ENCODE measurements around the gene TAS2R39.

The TAS2R39 gene

GRCh38 chr7:143216686-143217085 lies 33.5 kb downstream of the TAS2R39 start:
- DNase-seq: no peak

- no peak for DNase-seq
Observed at GRCh38 chr7:143217806-143218205, 34.6 kb downstream of the TAS2R39 start.

- no peak for DNase-seq
Observed at GRCh38 chr7:143221286-143221685, 38.1 kb downstream of the TAS2R39 start.

GRCh38 chr7:143221737-143222136 lies 38.5 kb downstream of the TAS2R39 start, which contains the start of gene TAS2R40:
Gene TAS2R40, plus strand, starts transcription at chr7:143222037. Its CDS starts 42 bp downstream, at chr7:143222079.
- no peak for DNase-seq

GRCh38 chr7:143222782-143223181 lies 39.6 kb downstream of the TAS2R39 start:
- DNase-seq: no peak

- DNase-seq: no peak
Observed at GRCh38 chr7:143223784-143224183, 40.6 kb downstream of the TAS2R39 start.

- DNase-seq: no peak
Observed at GRCh38 chr7:143225047-143225446, 41.8 kb downstream of the TAS2R39 start.

- DNase-seq: no peak
Observed at GRCh38 chr7:143227806-143228205, 44.6 kb downstream of the TAS2R39 start.

- no peak for DNase-seq
Observed at GRCh38 chr7:143229054-143229790, 46.0 kb downstream of the TAS2R39 start.

- no peak for DNase-seq
Observed at GRCh38 chr7:143230602-143231457, 47.6 kb downstream of the TAS2R39 start.

All from activated naive CD4-positive, alpha-beta T cell (primary cell).